ENCODE data around the gene CRB1.

DNA sequence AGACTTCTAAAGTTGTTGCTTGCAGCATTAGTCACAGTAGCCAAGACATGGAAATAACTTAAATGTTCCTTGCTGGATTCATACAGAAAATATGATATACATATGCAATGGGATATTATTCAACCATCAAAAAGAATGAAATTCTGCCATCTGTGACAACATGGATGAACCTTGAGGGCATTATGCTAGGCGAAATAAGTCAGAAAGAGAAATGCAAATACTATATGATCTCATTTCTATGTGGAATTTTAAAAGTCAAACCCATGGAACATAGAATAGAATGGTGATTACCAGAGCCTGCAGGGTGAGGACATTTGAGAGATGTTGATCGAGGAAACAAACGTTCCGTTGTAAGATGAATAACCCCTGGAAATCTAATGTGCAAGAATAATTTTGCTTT is 43.0 kb downstream of the CRB1 start:
- TF ChIP-seq POLR2AphosphoS5 (IDR thresholded peaks at IDR 0.05; ENCODE audit: low read depth, low read length) (no peak), TCF7L2 (IDR thresholded peaks at IDR 0.05; ENCODE audit: low read depth, low read length) (no peak), SIN3A (IDR thresholded peaks at IDR 0.05; ENCODE audit: borderline replicate concordance, insufficient read depth, low read depth, low read length) (no peak)
- TF ChIP-seq, protein P1, sequence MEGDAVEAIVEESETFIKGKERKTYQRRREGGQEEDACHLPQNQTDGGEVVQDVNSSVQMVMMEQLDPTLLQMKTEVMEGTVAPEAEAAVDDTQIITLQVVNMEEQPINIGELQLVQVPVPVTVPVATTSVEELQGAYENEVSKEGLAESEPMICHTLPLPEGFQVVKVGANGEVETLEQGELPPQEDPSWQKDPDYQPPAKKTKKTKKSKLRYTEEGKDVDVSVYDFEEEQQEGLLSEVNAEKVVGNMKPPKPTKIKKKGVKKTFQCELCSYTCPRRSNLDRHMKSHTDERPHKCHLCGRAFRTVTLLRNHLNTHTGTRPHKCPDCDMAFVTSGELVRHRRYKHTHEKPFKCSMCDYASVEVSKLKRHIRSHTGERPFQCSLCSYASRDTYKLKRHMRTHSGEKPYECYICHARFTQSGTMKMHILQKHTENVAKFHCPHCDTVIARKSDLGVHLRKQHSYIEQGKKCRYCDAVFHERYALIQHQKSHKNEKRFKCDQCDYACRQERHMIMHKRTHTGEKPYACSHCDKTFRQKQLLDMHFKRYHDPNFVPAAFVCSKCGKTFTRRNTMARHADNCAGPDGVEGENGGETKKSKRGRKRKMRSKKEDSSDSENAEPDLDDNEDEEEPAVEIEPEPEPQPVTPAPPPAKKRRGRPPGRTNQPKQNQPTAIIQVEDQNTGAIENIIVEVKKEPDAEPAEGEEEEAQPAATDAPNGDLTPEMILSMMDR (IDR thresholded peaks at IDR 0.05): no peak
- TF ChIP-seq, protein P2, sequence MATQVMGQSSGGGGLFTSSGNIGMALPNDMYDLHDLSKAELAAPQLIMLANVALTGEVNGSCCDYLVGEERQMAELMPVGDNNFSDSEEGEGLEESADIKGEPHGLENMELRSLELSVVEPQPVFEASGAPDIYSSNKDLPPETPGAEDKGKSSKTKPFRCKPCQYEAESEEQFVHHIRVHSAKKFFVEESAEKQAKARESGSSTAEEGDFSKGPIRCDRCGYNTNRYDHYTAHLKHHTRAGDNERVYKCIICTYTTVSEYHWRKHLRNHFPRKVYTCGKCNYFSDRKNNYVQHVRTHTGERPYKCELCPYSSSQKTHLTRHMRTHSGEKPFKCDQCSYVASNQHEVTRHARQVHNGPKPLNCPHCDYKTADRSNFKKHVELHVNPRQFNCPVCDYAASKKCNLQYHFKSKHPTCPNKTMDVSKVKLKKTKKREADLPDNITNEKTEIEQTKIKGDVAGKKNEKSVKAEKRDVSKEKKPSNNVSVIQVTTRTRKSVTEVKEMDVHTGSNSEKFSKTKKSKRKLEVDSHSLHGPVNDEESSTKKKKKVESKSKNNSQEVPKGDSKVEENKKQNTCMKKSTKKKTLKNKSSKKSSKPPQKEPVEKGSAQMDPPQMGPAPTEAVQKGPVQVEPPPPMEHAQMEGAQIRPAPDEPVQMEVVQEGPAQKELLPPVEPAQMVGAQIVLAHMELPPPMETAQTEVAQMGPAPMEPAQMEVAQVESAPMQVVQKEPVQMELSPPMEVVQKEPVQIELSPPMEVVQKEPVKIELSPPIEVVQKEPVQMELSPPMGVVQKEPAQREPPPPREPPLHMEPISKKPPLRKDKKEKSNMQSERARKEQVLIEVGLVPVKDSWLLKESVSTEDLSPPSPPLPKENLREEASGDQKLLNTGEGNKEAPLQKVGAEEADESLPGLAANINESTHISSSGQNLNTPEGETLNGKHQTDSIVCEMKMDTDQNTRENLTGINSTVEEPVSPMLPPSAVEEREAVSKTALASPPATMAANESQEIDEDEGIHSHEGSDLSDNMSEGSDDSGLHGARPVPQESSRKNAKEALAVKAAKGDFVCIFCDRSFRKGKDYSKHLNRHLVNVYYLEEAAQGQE (IDR thresholded peaks at IDR 0.05; ENCODE audit: insufficient read depth in 1 of 2, low read depth in 2 of 2, low read length in 1 of 2): no peak

All from Panc1 (cell line).